GM18861 (cell line): Measurements from ENCODE around the gene FBXL14.
"Not testable (repeated sequence)": the region's sequence is repeated elsewhere in the genome, so short reads cannot be mapped to it uniquely, and the experiment has no call there.

Experiments used
- ATAC-seq: cut with Tn5 transposase; IDR thresholded peaks from one replicate; pipeline ENCODE4 v1.9.1; 2021; ENCODE audit not compliant: unreplicated experiment

Gene FBXL14

DNA sequence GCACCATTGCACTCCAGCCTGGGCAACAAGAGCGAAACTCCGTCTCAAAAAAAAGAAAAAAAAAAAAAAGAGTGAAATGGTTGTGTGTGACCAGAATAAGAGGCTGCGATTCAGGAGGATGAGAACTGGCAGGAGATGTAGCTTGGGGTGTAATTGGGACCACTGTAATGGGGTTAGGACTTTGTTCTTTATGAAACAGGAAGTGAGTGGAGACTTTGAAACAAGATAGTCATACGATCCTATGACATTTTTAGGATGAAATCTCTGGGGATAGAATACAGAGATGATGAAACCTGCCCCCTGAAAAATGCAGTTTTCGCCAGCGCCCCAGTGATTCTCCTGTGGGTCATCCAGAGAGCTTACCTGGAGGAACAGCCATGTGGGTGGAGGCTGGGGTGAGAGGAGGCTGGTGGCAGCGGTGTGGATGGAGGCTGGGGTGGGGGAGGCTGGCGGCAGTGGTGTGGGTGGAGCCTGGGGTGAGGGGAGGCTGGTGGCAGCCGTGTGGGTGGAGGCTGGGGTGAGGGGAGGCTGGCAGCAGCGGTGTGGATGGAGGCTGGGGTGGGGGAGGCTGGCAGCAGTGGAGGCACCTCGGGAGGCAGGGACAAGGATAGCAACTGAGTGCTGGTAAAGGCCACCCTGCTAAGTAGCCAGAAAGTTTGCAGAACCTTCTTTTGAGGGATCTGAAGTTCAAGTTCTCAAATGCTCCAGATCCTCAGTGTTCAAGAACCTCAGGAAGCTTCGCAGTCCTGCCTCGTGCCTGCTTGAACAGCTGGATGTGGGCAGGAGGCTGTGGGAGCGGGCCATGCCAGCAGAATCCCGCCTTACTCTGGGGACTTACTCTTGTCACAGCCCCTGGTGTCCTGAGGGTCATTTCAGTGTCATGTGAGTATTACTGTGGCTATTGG is 20.2 kb downstream of the FBXL14 start:
- no peak for ATAC-seq

DNA sequence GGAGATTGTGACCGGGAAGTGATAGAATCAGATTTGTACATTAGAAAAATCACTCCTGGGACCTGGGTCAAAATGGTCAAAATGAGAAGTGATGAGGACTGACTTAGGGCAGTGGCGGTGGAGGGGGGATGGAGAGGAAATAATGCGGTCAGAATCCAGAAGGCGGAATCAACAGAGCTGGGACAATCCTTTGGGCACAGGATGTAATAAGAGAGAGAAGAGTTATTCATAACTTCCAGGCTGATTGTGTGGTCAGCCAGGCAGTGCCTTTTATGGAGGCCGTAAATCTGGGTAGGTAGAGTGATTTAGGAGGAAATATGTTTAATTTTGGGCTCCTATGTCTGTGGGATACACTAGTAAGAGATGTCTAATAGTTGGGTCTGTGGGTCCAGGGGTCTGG is 21.6 kb downstream of the FBXL14 start:
- ATAC-seq, result no peak

DNA sequence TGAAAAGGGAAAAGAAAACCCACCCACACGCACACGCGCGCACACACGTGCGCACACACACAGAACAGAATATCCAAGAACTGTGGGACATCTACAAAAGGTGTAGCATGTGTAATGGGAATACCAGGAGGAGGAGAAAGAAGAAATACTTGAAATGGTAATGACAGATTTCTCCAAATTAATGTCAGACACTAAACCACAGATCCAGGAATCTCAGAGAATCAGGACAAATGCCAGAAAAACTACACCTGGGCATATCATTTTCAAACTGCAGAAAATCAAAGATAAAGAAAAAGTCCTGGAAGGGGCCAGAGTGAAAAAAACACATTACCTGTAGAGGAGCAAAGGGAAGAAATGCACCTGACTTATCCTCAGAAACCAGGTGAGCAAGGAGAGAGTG is 26.5 kb downstream of the FBXL14 start:
- ATAC-seq, result no peak

DNA sequence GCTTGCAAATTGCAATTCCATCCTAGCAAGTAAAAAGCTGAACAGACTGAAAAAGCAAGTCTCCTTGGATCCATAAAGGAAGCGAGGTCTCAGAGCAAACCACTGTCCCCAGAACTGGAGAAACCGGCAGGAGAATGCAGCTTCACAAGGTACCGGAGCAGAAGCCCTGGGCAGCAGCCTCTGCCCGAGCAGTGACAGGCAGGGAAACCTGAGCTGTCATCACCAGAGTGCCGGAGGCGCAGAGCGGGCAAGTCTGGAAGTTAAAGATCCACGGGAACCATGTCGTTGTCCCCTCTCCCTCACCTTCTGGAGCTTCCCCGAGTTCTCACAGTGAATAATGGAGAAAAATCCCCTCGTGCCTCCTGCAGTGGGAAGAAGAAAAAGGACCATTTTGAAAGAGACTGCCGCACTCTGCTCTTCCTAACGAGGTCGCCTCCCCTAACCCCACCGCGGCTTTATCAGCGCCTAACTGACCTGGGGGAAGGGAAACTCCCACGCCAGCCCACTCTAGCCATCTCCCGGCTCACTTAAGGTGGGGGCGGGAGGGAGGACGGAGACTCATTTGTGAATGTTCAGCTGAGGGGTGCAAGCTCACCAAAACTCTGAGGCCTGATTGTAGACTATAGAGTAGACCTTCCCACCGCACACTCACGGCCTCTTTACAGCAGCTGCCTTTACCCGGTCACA is 27.8 kb downstream of the FBXL14 start:
- no peak for ATAC-seq

DNA sequence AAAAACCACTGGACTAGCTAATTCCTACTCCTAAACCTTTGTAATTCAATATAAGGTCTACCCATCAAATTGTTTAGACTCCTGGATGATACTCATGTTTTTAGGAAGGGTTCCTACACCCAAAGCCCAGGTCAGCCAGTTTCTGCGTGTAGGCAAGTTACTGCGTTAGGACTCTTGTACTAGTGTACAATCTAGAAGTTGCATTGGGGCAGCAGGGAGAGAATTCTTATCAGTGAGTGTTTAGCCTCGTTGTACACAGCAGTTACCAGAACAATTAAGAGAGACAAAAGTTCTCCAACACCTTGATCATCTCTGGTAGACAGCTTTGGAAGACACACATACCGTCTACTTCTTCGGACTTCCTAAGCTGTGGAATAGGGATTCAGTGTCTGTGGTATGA is 29.2 kb downstream of the FBXL14 start:
- no peak for ATAC-seq

DNA sequence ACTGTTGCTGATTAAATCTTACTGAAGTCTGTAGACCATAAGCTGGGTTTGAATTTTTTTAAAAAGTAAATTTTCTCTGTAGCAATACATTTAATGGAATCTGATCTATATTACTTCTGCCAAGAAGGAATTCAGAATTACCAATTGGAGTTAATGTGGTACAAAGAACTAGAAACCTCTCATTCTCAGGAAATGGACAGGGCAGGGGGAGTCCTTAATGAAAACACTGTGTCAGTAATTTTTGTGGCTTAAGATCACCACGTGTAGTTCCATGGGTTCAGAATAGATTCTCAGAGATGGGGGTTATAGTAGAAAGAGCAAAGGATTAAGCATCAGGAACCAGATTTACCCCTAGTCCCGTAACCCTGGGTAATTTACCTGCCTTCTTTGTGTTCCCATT is 30.3 kb downstream of the FBXL14 start:
- no peak for ATAC-seq

DNA sequence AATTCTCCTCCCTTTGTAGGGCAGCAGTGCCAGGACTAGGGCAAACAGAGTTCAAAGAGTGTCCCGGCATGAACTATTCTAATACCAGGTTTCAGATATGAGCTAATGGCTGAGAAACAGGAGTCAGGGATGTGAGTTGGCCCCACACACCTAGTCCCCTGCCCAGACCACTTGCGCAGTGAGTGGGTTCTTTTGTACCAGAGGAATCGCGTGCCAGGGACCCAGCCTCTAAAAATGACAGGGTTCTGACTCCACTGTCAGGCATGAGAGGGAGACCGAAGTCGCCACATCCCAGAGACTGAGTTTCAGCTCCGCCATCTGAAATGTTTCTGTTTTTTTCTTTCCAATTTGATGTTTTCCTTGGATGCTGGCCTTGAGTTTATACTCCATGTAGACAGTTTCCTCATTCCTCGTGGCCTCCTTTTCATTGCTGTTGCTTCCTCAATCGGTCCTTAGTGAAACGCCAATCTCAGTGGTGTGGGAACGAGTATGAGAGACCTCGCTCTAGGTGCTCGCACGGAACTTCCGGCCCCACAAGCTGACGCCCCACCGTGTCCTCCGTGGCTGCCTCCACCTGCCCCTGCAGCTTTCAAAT is 31.5 kb downstream of the FBXL14 start:
- ATAC-seq, result no peak

DNA sequence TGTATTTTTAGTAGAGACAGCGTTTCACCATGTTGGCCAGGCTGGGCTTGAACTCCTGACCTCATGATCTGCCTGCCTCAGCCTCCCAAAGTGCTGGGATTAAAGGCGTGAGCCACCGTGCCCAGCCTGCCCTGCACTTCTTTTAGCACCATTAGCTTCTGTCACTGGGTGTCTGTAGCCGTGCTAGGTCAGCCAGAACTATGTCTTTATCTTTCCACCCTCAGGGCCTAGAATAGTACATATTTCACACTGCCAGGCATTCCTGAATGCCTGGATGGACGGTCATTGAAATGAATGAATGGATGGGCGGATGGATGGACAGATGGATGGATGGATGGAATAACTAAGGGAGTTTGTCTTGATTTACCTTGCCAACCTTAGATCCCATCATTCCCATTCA is 33.7 kb downstream of the FBXL14 start:
- no peak for ATAC-seq

DNA sequence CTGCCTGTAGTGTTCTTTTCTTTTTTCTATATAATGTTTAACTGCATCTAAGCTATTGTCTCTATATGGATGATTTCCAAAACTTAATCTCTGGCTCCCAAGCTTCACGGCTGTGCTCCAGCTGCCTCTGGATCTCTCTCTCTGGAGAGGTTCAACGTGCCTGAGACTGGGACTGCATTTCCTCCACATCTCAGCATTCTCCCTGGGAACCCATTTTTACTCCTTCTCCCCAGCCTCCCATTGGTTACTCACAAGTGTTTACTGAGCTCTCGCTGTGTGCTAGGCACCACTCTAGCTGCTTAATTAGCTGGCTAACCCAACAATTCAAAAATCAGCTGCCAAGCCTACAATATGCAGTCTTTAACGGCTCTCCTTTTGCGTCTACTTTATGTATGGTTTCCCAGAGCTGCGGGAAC is 34.7 kb downstream of the FBXL14 start:
- no peak for ATAC-seq

DNA sequence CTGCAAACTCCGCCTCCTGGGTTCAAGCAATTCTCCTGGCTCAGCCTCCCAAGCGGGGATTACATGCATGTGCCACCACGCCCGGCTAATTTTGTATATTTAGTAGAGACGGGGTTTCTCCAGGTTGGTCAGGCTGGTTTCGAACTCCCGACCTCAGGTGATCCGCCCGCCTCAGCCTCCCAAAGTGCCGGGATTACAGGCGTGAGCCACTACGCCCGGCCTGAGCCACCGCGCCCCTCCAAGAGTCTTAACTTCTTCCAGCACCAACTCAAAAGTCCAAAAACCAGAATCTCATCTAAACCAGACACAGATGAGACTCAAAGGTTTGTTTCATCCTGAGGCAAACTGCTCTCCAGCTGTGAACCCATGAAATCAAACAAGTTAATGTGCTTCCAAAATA is 36.3 kb downstream of the FBXL14 start:
- ATAC-seq, result not testable (repeated sequence)

DNA sequence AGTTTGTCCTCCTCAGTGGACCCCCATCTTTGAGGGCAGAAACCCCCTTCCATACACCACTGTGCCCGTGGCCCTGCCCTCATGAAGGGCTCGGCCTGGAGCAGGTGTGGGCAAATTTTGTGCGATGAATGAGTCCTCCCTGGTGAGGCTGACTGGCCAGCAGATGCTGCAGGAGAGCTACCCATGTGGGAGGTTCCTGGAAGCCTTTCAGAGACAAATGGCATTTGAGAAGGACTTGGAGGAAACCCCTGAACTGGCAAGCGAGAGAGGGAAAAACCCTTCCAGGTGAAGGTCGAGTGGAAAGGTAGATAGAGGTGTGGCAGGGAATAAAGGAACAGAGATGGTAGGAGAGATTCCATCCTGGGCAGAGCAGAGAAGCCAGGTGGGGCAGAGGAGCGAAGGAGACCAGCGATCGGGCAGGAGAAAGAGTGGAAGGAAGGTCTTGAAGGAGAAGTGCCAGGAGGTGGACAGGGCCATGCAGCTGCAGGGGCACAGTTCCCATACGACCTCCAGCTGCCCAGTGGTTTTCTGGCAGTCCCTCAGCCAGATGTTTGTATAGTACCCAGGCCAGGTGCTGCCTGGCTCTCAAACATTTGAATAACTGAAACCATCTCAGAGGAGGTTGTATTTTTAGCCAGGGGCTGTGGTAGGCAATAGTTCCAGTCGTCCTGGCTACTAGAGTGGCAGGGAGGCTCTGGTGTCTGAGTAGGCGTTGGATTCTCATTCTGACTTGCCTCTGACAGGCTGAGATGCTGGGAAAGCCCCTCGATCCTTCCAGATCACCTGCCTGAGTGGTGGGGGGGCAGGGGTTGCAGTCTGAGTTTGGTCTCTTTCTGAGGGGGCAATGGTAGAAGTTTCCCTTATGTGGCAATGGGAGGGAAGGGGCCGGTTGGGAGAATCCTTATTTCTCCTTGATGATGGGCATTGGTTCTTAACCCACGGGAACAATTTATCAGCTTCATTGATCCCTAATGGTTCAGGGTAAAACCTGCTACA is 40.1 kb downstream of the FBXL14 start:
- ATAC-seq, result peak; percentile 97

DNA sequence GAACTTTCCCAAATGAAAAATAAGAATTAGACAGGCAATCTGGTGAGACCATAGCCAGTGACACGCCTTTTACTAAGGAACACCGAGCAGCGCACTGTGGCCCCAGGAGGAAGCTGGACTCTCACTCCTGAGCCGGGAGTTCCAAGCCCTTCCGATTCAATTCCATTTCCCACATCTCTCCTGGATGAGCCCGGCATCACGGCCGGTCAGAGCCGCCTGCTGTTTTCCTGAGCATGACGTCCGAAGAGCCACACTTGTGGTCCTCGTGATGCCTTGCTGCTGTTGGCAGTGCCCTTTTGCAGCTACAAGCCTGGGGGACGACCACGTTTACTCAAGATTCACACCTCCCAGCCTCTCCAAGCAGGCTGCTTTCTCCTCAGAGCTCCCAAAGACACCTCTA is 40.8 kb downstream of the FBXL14 start:
- ATAC-seq, result no peak

DNA sequence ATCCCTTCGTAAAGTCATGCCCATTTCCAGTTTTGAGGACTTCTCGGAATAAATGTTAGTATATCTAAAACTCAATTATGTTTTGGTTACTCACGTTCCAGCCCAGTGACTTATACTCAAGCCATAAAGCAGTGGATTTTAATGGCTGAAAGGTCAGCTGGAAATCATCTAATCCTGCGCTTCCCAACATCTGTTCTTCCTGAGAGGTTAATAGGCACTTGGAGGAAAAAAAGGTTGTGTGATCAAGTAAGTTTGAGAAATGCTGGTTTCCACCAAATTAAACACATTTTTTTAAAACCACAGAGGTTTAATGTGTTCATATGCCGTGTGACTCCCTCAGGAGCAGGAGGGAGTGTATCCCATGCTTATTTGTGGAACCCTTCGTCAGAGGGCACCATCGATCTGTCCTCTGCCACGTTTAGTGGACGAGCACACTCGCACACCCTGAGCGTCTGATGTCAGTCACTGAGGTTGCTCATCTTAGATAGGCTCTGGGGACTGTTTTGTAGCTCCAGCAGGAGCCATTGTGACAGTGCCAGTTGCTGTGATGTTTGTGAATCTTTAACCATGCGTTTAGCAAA is 41.4 kb downstream of the FBXL14 start:
- ATAC-seq, result no peak

DNA sequence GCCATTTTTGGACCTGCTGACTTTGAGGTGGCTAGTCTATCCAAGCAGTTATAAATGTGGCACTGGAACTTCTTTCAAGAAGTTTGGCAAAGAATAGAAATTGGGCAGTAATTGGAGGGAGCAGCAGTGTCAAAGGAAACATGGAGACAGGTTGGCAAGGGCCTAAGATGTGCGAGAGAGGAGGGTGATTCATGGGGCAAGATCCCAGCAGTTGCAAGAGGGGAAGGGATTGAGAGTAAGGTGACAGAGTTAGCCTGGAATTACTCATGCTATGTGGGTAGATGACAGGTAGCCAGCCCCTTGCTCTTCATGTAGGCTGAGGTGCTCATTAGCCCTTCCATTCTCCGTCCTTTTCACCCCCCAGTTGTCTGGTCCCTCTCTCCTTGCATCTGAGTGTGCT is 42.2 kb downstream of the FBXL14 start:
- ATAC-seq, result no peak

DNA sequence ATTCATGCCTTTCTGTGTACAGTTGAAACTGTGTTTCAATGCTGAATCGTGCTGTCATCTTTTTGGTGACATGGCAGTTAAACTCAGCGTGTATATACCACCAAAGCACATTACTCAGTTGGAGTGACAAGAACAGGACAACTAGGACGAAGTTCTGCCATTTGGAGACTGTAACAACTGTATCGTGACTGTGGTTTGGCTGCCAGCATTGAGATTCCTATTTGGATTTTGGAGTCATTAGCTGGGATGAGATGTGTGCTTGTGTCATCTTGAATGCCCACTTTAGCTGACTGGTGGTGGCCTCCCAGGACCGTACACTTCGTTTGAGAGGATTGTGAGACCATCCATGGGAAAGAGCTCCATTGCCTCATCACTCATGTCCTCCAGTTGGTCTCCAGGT is 42.9 kb downstream of the FBXL14 start:
- no peak for ATAC-seq

DNA sequence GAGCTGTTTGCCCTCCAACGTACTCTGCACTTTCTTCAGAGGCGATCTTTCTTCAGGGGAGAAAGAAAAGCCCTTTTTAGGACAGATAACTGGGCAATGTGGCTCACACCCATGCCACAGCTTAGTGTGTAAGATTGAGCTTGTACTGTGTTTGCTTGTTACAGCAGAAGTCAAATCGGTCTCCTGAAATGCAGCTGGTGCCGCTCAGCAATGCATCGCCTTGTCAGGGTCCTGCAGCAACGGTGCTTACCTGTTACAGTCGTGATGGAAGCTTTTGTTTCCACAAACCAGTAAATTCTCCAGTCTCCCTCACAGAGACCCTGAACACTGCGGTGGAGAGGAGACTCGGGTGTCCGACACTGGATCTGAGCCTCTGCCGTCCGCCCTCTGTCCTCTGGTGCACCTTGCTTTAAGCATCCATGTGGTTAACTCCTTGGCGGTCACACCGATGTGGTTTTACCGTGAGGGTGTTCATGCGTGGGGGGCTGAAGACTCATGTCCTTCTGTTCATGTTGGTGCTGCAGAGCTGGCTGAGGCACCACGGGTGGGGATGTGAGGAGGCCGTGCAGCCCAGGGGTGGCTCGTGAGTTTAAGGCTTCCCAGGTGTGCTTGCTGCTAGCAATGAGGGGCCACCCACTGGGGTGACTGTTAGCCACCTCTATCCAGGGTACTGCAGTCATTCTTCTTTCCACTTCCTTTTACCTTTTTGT is 47.3 kb downstream of the FBXL14 start:
- no peak for ATAC-seq

DNA sequence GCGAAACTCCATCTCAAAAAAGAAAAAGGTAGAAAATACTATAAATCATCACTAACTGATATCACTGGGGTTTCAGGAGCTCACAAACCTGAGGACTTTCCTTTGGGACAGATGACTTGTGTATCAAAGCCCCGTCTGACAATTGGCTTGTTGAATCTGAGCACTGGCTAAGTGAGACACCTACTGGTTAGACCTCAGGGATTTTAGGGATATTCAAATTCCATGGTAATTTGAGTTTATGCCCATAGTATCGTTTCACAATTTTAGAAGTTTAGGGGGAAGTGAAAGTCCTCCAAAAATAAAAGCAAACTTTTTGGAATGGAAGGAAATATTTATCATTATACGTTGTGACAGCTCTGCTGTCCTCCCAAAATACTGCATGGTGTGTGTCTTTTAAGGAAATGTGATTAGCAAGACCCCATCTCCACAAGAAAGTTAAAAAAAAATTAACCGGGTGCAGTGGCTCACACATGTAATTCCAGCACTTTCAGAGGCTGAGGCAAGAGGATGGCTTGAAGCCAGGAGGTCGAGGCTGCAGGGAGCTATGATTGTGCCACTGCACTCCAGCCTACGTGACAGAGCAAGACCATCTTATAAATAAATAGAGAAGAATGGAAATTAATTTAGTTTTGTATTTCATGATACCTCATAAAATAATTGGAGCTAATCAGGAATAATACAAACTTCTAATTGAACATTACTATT is 49.2 kb downstream of the FBXL14 start:
- ATAC-seq, result no peak

DNA sequence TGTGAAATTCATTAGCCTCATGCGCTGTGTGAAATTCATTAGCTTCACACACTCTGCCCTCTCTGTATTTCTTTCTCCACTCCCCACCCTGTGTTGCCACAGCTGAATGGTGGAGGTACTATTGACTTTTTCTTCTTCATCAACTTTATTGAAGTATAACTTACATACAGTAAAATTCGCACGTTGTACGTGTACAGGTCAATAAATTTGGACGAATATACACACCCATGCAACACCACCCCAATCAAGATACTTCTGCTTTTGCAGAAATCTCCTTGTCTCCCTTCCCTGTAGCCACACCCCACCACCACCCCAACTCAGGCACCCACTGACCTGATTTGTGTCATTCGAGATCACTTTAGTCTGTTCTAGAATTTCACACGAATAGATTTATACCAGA is 51.8 kb downstream of the FBXL14 start:
- ATAC-seq, result no peak

DNA sequence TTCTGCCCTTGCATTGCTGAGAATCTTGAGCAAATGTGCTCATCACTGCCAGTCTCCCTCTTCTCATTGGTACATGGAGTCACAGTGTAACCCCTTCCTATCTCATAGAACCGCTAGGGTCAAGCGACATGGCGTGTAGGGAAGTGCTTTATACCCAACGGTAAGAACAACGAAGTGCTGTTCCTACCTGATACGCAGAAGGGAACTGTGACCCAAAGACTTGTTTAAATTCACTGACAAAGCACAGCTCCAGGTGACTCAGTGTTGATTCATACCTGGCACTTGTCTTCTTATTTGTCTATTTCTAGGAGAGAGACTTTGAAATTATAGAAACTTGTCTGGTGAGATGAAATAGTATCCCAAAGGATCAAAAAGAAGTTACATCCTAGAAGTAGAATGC is 53.7 kb downstream of the FBXL14 start:
- ATAC-seq, result no peak
